ENCODE measurements around the gene SEL1L3.

DNA sequence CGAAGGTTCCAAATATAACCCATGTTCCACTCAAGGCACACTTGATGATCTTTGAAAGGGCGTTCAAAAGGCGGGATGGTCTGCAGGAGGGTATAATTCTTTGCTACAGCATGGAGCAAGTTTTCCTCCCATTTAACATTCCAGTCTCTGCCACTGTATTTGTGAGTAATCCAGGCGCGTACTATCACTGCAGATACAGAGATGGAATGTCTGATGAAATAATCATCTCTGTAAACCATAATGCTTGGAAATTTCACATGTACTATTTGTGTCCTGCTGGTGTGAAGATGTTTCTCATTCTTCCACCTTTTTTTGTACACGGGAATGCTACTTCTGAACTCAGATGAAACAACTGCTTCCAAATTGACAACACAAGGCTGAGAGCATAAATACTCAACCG is 15.5 kb downstream of the SEL1L3 start:
- TF ChIP-seq, protein P1, sequence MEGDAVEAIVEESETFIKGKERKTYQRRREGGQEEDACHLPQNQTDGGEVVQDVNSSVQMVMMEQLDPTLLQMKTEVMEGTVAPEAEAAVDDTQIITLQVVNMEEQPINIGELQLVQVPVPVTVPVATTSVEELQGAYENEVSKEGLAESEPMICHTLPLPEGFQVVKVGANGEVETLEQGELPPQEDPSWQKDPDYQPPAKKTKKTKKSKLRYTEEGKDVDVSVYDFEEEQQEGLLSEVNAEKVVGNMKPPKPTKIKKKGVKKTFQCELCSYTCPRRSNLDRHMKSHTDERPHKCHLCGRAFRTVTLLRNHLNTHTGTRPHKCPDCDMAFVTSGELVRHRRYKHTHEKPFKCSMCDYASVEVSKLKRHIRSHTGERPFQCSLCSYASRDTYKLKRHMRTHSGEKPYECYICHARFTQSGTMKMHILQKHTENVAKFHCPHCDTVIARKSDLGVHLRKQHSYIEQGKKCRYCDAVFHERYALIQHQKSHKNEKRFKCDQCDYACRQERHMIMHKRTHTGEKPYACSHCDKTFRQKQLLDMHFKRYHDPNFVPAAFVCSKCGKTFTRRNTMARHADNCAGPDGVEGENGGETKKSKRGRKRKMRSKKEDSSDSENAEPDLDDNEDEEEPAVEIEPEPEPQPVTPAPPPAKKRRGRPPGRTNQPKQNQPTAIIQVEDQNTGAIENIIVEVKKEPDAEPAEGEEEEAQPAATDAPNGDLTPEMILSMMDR (IDR thresholded peaks at IDR 0.05), result no peak
- TF ChIP-seq POLR2A (IDR thresholded peaks at IDR 0.05), result no peak
